Kidney (tissue), 14 donors: ENCODE measurements around the gene MAPK6. TPM values are rescaled to one million over a fixed set of nuclear protein-coding genes. Genes with fewer than 3 reads are reported as not detected.

ENCODE experiments used
- DNase-seq, 5 donors: peaks; one replicate each; pipeline ENCODE4 v3.0.0-alpha.2; 2013 to 2020
- FAIRE-seq: peaks from 2 replicates; lab custom pipeline; 2012; peaks lifted over from hg19 to GRCh38; lab: Jason Lieb, UNC
- H3K27ac ChIP-seq, 2 donors: one replicate each; pipeline ENCODE4 v1.7.0; 2013; ENCODE audit warnings: low read depth in 2 of 2, low read length in 2 of 2, inconsistent platforms in 1 of 2
- H3K27me3 ChIP-seq: one replicate; pipeline ENCODE4 v1.7.1; 2013; ENCODE audit warnings: low read length, inconsistent platforms; ENCODE audit not compliant: control insufficient read depth, insufficient read depth
- H3K36me3 ChIP-seq, 3 donors: one replicate each; pipeline versions ENCODE4 v1.7.0 to v1.7.1; 2013; ENCODE audit warnings: low read length in 3 of 3, control low read depth in 1 of 3, inconsistent platforms in 1 of 3; ENCODE audit not compliant: insufficient read depth in 3 of 3, control insufficient read depth in 2 of 3
- H3K4me1 ChIP-seq, 3 donors: one replicate each; pipeline versions ENCODE4 v1.7.0 to v1.7.1; 2013; ENCODE audit warnings: low read length in 3 of 3, inconsistent platforms in 1 of 3, low read depth in 1 of 3; ENCODE audit not compliant: control insufficient read depth in 2 of 3, insufficient read depth in 2 of 3
- H3K4me3 ChIP-seq, 3 donors: one replicate each; pipeline versions ENCODE4 v1.7.0 to v1.8.1; 2013; ENCODE audit warnings: low read length in 3 of 3, control low read depth in 1 of 3, inconsistent platforms in 1 of 3
- H3K9ac ChIP-seq, 3 donors: one replicate each; pipeline versions ENCODE4 v1.7.0 to v1.7.1; 2013; ENCODE audit warnings: low read length in 3 of 3, control low read depth in 1 of 3, inconsistent platforms in 1 of 3
- H3K9me3 ChIP-seq, 3 donors: one replicate each; pipeline versions ENCODE4 v1.7.0 to v1.7.1; 2013; ENCODE audit warnings: low read length in 3 of 3, control low read depth in 1 of 3, inconsistent platforms in 1 of 3; ENCODE audit not compliant: control insufficient read depth in 2 of 3, insufficient read depth in 1 of 3
- intact Hi-C: fragments of 100-400 bp; cut with DNase I; formaldehyde crosslinking; loops from one replicate; pipeline ENCODE4 v1.11.1; 2022
- polyA plus RNA-seq: library from polyadenylated mRNA; stranded (reverse); fragments of 350-450 nt; fragmentation: Illumina TruSeq; extraction: RNeasy Lipid Tissue Mini Kit (QIAGEN cat#74804); gene quantifications from one replicate; pipeline ENCODE4 v1.2.3, GENCODE V29; 2014; ENCODE audit warnings: low read depth, low replicate concordance; ENCODE audit not compliant: insufficient read depth
- total RNA-seq: library from RNA; stranded (reverse); fragmentation: NEBNext Ultra II Directional; extraction: Animal tissue kit (Norgen Biotek cat#: 25700); gene quantifications from one replicate; pipeline ENCODE4 v1.2.1, GENCODE V29; 2021
- TF ChIP-seq, protein P1 (sequence below): IDR thresholded peaks from 3 replicates; pipeline ENCODE4 v1.5.1; 2012; ENCODE audit warnings: mild to moderate bottlenecking, moderate library complexity, borderline replicate concordance; ENCODE audit not compliant: insufficient read depth; ENCODE audit errors: extremely low read depth
- donor health status: control.
- donor health status: control.
- donor health status: control.
- donor health status: control.
- donor health status: control.
- donor health status: DM: yes; HTN: yes; CAD: no.
- donor health status: Normal renal cell carcinoma (clear cell type).

MAPK6 gene
- total and polyA plus RNA-seq, 2 donors from 2014 or later: 6.5 to 22.9 TPM

DNA sequence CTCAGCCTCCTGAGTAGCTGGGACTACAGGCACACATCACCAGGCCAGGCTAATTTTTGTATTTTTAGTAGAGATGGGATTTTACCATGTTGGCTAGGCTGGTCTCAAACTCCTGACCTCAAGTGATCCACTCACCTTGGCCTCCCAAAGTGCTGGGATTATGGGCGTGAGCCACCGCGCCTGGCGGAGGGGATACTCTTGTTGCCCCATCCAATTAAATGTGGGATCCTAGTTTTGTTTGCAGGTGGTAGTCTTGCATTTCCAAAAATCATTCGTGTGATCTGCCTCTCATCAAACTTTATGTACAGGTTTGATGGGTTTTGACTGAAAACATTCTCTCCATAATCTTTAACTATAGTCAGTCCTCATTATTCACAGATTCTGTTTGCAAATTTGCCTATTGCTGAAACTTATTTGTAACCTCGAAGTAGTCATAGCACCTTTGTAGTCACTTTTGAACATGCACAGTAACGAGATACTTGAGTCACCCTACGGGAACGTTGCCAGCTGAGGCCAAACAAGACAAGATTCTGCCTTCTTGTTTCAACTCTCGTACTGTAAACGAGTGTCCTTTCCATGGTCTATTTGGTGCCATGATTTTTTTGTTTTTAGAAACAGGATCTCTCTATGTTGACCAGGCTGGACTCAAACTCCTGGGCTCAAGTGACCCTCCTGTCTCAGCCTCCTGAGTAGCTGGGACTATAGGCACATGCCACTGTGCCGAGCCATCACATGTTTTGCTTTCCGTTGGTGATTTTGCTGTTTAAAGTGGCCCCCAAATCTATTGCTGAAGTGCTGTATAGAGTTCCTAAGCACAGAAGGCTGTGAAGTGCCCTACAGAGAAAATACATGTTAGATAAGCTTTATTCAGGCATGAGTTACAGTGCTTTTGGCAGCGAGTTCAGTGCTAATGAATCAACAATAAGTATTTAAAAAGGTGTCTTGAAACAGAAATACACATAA, 8.1 kb upstream of the MAPK6 start:
- Histone ChIP-seq H3K27ac (peak overlapping the region in 1 of 2 donors; percentile 4), H3K4me1 (peaks cover 0 to 6% (median 0%) of the 10 kb centered on the region in 3 donors), H3K27me3 (no peaks in the 10 kb centered on the region), H3K4me3 (no peak overlapping the region), H3K9ac (no peak overlapping the region), H3K9me3 (no peaks in the 10 kb centered on the region), H3K36me3 (no peaks in the 10 kb centered on the region)
- TF ChIP-seq, protein P1, sequence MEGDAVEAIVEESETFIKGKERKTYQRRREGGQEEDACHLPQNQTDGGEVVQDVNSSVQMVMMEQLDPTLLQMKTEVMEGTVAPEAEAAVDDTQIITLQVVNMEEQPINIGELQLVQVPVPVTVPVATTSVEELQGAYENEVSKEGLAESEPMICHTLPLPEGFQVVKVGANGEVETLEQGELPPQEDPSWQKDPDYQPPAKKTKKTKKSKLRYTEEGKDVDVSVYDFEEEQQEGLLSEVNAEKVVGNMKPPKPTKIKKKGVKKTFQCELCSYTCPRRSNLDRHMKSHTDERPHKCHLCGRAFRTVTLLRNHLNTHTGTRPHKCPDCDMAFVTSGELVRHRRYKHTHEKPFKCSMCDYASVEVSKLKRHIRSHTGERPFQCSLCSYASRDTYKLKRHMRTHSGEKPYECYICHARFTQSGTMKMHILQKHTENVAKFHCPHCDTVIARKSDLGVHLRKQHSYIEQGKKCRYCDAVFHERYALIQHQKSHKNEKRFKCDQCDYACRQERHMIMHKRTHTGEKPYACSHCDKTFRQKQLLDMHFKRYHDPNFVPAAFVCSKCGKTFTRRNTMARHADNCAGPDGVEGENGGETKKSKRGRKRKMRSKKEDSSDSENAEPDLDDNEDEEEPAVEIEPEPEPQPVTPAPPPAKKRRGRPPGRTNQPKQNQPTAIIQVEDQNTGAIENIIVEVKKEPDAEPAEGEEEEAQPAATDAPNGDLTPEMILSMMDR: no peak
- FAIRE-seq (no peak), DNase-seq (no peak)
- intact Hi-C loops: no loop called here

GRCh38 chr15:52011711-52012144, 7.3 kb upstream of the MAPK6 start:
- Histone ChIP-seq H3K9ac (no peak overlapping the region), H3K4me1 (peaks cover 0 to 6% (median 0%) of the 10 kb centered on the region in 3 donors), H3K9me3 (no peaks in the 10 kb centered on the region), H3K4me3 (no peak overlapping the region), H3K36me3 (no peaks in the 10 kb centered on the region), H3K27me3 (no peaks in the 10 kb centered on the region), H3K27ac (peak overlapping the region in 1 of 2 donors; percentile 13)
- FAIRE-seq (no peak), DNase-seq (peak in 2 of 5 donors; percentile 13 to 69)
- intact Hi-C loops: no loop called here
- TF ChIP-seq, protein P1: no peak

GRCh38 chr15:52012210-52012609, 6.8 kb upstream of the MAPK6 start:
- intact Hi-C loops: no loop called here
- Histone ChIP-seq H3K4me1 (peaks cover 0 to 6% (median 0%) of the 10 kb centered on the region in 3 donors), H3K36me3 (no peaks in the 10 kb centered on the region), H3K9ac (no peak overlapping the region), H3K9me3 (no peaks in the 10 kb centered on the region), H3K4me3 (no peak overlapping the region), H3K27ac (no peak overlapping the region), H3K27me3 (no peaks in the 10 kb centered on the region)
- no peak for DNase-seq
- no peak for FAIRE-seq
- TF ChIP-seq, protein P1: no peak
